ENCODE results near the gene SCAMP1.

The SCAMP1 gene

DNA sequence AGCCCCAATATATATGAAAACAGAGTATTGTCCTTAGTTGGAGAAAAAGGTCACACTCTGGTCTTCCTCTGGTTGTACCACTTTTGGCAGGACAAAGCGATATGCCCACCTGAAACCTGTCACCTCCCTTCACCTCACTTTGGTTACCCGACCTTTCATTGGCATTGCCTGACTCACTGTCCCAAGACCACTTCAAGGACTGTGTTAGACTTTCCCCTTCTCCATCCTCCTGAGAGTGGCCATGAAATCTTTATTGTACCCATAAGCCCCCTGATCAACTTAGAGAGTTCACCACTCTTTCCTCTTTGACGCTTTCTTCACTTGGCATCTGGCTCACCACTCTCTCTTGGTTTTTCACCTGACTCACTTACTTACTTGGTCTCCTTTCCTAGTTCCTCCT is 33.5 kb upstream of the SCAMP1 start:
- TF ChIP-seq, protein P1, sequence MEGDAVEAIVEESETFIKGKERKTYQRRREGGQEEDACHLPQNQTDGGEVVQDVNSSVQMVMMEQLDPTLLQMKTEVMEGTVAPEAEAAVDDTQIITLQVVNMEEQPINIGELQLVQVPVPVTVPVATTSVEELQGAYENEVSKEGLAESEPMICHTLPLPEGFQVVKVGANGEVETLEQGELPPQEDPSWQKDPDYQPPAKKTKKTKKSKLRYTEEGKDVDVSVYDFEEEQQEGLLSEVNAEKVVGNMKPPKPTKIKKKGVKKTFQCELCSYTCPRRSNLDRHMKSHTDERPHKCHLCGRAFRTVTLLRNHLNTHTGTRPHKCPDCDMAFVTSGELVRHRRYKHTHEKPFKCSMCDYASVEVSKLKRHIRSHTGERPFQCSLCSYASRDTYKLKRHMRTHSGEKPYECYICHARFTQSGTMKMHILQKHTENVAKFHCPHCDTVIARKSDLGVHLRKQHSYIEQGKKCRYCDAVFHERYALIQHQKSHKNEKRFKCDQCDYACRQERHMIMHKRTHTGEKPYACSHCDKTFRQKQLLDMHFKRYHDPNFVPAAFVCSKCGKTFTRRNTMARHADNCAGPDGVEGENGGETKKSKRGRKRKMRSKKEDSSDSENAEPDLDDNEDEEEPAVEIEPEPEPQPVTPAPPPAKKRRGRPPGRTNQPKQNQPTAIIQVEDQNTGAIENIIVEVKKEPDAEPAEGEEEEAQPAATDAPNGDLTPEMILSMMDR (IDR thresholded peaks at IDR 0.05; ENCODE audit: low read depth, low read length) = no peak
- no peak for DNase-seq
- Histone ChIP-seq H3K27me3 (no peaks in the 10 kb centered on the region), H3K4me3 (ENCODE audit: low read depth, low read length) (no peak overlapping the region), H3K36me3 (no peaks in the 10 kb centered on the region), H3K9me3 (no peaks in the 10 kb centered on the region), H3K4me1 (peaks cover 4% of the 10 kb centered on the region)

DNA sequence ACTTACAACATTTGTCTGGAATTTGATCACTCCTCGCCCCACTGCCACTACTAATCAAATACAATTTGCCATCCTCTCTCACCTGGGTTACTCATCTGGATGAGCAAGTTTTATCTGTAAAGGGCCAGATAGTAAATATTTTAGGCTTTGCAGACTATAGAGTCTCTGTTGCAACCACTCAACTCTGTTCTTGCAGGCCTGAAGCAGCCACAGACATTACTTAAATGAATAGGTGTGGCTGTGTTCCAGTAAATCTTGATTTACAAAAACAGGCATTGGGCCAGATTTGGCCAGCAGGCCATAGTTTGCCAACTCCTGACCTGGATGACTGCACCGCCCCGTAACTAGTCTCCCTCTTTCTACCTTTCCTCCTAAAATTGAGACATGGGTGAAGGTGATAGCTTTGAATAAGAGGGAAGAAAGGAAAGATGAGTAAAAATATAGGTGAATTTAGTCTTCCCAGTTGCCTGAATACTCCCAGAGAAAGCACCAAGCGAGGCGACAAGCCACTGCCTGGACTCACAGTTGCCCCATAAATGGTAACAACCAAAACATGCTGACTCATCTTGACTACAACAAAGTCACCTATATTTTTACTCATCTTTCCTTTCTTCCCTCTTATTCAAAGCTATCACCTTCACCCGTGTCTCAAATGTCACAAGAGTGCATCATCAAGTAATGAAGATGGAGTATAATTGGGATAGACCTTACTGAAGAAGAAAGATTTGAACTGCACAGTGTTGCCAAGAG is 32.5 kb upstream of the SCAMP1 start:
- peaks cover 4% of the 10 kb centered on the region for H3K4me1 ChIP-seq
- no peaks in the 10 kb centered on the region for H3K36me3 ChIP-seq
- H3K9me3 ChIP-seq = no peaks in the 10 kb centered on the region
- no peak for DNase-seq
- H3K4me3 ChIP-seq (ENCODE audit: low read depth, low read length) = no peak overlapping the region
- H3K27me3 ChIP-seq = no peaks in the 10 kb centered on the region
- TF ChIP-seq, protein P1 (IDR thresholded peaks at IDR 0.05; ENCODE audit: low read depth, low read length) = no peak

DNA sequence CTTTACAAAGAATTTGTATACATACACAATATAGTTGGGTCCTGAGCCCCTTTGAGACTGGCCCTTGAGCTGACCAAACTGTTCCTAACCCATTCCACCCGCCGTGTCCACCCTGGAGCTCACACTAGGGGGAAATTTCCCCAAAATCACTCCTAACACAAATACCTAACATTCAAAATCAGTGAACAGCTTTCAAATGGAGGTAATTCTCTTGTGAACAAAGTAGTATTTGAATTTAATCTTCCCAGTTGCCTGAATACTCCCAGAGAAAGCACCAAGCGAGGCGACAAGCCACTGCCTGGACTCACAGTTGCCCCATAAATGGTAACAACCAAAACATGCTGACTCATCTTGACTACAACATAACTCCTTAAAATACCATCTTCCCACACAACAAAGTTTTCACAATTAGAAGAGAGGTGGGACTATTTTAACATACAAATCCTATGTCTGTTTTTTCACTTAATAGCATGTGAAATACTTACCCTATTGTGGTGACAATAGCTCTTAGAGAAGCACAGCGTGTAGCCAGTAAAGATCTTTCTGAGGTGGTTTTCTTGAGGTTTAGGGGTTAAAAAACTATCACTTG is 31.7 kb upstream of the SCAMP1 start:
- Histone ChIP-seq H3K9me3 (no peaks in the 10 kb centered on the region), H3K27me3 (no peaks in the 10 kb centered on the region), H3K4me3 (ENCODE audit: low read depth, low read length) (no peak overlapping the region), H3K36me3 (no peaks in the 10 kb centered on the region), H3K4me1 (peaks cover 4% of the 10 kb centered on the region)
- no peak for DNase-seq
- TF ChIP-seq, protein P1 (IDR thresholded peaks at IDR 0.05; ENCODE audit: low read depth, low read length) = no peak

DNA sequence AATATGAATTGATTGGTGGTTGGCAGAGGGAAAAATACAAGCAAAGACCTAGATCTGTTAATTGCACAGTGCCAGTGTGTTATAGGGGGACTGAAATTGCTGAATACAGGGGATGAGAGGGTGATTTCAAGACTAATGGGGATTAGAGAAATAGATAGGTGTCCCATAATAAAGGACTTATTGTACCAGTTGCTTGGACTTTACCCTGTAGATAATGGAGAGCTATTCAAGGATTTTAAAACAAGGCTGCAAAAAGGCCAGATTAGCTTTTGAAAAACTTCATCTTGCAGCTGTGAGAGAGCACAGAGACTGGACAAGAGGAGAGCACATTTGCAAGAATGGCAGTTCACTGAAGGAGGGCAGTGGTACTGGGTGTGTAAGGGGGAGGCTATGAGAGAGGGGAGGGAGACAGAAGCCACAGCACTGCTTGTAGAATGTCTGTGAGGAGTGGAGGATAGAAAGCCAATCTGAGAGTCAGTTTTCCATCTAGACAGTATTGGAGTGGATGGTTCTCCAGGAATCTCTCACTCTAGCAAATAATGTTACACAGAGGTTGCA is 28.8 kb upstream of the SCAMP1 start:
- Histone ChIP-seq H3K9me3 (no peaks in the 10 kb centered on the region), H3K36me3 (no peaks in the 10 kb centered on the region), H3K27me3 (no peaks in the 10 kb centered on the region), H3K4me1 (peaks cover 17% of the 10 kb centered on the region), H3K4me3 (ENCODE audit: low read depth, low read length) (no peak overlapping the region)
- DNase-seq = no peak
- TF ChIP-seq, protein P1 (IDR thresholded peaks at IDR 0.05; ENCODE audit: low read depth, low read length) = no peak

DNA sequence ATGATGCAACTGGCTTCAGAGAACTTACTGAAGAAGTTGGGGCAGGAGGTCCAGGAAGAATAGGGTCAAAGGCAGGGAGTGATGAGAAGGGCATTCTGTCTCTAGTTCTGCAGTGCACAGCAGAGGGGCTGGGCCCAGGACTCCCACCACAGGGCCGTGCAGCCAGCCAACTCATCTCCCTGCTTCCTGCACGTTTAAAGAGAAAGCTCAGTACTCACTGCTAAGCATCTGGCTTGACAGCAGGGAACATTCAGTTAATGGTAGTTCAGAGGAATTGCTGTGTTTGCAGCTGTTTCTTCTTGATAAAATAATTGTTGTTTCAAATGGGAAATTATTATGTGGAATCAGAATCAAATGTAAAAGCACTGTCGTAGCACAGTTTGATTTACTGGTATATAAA is 25.6 kb upstream of the SCAMP1 start:
- H3K4me1 ChIP-seq = peaks cover 13% of the 10 kb centered on the region; the same call in 1 of the 2 replicates
- no peaks in the 10 kb centered on the region for H3K27me3 ChIP-seq
- H3K36me3 ChIP-seq = no peaks in the 10 kb centered on the region
- TF ChIP-seq, protein P1 (IDR thresholded peaks at IDR 0.05; ENCODE audit: low read depth, low read length) = no peak
- no peaks in the 10 kb centered on the region for H3K9me3 ChIP-seq
- H3K4me3 ChIP-seq (ENCODE audit: low read depth, low read length) = no peak overlapping the region
- no peak for DNase-seq

DNA sequence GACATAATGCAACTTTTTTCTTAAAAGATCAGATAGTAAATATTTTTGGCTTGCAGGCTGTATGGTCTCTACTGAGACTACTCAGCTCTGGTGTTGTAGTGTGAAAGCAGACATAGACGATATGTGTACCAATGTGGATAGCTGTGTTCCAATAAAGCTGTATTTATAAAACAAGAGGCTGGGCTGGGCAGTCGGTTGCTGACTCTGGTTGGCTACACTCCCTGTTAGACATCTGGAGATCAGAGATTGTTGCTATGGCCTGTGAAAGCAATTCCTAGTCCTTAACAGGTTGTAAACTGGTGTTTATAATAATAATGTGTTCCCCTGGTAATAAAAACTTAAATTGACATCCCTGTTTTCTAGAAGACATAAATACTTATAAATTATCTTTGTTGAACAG is 24.4 kb upstream of the SCAMP1 start:
- Histone ChIP-seq H3K4me3 (ENCODE audit: low read depth, low read length) (no peak overlapping the region), H3K27me3 (no peaks in the 10 kb centered on the region), H3K9me3 (no peaks in the 10 kb centered on the region), H3K36me3 (no peaks in the 10 kb centered on the region), H3K4me1 (peaks cover 20% of the 10 kb centered on the region)
- peak; percentile 60 for DNase-seq
- TF ChIP-seq, protein P1 (IDR thresholded peaks at IDR 0.05; ENCODE audit: low read depth, low read length) = no peak

Measured in BE2C (cell line).